ENCODE measurements around the gene PIGL. TPM values are rescaled to one million over a fixed set of nuclear protein-coding genes. Genes with fewer than 3 reads are reported as not detected.

Gene PIGL
- total and polyA plus RNA-seq, 2 experiments from 2014 or later: 32.9 to 47.3 TPM

DNA sequence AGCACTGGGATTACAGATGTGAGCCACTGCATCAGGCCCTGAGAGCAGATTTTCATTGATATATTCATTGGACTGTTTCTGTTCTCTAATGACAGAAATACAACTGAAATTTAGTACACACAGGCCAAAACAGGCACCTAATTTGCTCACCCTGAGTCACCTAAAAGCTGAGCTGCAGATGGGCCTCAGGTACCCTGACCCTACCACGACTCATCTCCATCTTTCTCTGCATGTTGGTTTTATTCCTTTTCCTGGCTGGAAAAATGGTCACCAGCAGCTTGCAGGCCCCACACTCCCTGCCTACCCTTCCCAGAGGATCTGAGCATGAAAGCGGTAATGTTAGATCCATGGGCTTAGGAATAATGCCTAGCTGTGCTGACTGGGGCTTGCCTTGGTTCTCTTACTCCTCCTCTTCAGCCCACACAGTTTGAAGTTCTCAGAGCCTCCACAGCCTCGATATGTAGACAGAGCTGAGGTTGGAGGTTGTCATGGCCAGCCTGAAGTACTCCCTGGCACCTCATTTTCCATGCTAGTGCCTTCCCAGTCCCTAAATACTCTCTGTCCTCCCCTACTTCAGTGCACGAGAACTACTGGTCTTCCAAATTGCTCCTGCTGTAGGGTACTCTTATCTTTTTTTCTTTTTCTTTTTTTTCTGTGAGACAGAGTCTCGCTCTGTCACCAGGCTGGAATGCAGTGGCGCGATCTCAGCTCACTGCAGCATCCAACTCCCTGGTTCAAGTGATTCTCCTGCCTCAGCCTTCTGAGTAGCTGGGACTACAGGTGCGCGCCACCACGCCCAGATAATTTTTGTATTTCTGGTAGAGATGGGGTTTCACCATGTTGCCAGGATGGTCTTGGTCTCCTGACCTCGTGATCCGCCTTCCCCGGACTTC is 85.2 kb downstream of the PIGL start:
- Histone ChIP-seq H3K27me3 (ENCODE audit: insufficient read depth) (no peaks in the 10 kb centered on the region), H3K4me1 (ENCODE audit: insufficient read depth) (no peaks in the 10 kb centered on the region), H3K9me2 (ENCODE audit: insufficient read depth) (no peaks in the 10 kb centered on the region), H4K20me1 (replicated peaks; ENCODE audit: insufficient read depth) (peaks cover 3% of the 10 kb centered on the region; the same call in 1 of the 2 replicates), H2AFZ (no peak overlapping the region), H3K27ac (ENCODE audit: low read depth) (no peak overlapping the region), H3K79me2 (replicated peaks; ENCODE audit: insufficient read depth) (no peaks in the 10 kb centered on the region), H3K4me3 (no peak overlapping the region), H3F3A (replicated peaks; ENCODE audit: low read depth) (0 out of 2 replicates have a peak, but pooled peaks cover 3% of the 10 kb centered on the region), H3K36me3 (ENCODE audit: insufficient read depth) (no peaks in the 10 kb centered on the region), H3K4me2 (no peak overlapping the region)
- H3K9me3 Mint-ChIP-seq: no peaks in the 10 kb centered on the region
- peaks cover 7% of the 10 kb centered on the region for H3K36me3 Mint-ChIP-seq (ENCODE audit: low read depth)
- peak overlapping the region; percentile 72; the same call in 1 of the 2 replicates for H3K27ac Mint-ChIP-seq
- ATAC-seq (no peak), DNase-seq (ENCODE audit: low spot score) (no peak)
- peaks cover 9% of the 10 kb centered on the region for H3K27me3 Mint-ChIP-seq (ENCODE audit: insufficient read depth, low read depth, poor library complexity)
- H3K4me3 Mint-ChIP-seq: no peak overlapping the region
- H3K4me1 Mint-ChIP-seq: peaks cover 5% of the 10 kb centered on the region
- TF ChIP-seq EZH2 (IDR thresholded peaks at IDR 0.05; ENCODE audit: low read depth, unreplicated experiment) (no peak), EZH2phosphoT487 (IDR thresholded peaks at IDR 0.05; ENCODE audit: unreplicated experiment) (no peak), ZNF331 (CRISPR knock-in tag; IDR thresholded peaks at IDR 0.05; ENCODE audit: low read depth) (no peak), ZNF114 (CRISPR knock-in tag; IDR thresholded peaks at IDR 0.05) (no peak), CREB1 (CRISPR knock-in tag; IDR thresholded peaks at IDR 0.05; ENCODE audit: low read depth) (no peak), POLR2AphosphoS5 (IDR thresholded peaks at IDR 0.05; ENCODE audit: low read depth) (no peak), NANOG (IDR thresholded peaks at IDR 0.05; ENCODE audit: borderline replicate concordance) (no peak)
- TF ChIP-seq, protein P1, sequence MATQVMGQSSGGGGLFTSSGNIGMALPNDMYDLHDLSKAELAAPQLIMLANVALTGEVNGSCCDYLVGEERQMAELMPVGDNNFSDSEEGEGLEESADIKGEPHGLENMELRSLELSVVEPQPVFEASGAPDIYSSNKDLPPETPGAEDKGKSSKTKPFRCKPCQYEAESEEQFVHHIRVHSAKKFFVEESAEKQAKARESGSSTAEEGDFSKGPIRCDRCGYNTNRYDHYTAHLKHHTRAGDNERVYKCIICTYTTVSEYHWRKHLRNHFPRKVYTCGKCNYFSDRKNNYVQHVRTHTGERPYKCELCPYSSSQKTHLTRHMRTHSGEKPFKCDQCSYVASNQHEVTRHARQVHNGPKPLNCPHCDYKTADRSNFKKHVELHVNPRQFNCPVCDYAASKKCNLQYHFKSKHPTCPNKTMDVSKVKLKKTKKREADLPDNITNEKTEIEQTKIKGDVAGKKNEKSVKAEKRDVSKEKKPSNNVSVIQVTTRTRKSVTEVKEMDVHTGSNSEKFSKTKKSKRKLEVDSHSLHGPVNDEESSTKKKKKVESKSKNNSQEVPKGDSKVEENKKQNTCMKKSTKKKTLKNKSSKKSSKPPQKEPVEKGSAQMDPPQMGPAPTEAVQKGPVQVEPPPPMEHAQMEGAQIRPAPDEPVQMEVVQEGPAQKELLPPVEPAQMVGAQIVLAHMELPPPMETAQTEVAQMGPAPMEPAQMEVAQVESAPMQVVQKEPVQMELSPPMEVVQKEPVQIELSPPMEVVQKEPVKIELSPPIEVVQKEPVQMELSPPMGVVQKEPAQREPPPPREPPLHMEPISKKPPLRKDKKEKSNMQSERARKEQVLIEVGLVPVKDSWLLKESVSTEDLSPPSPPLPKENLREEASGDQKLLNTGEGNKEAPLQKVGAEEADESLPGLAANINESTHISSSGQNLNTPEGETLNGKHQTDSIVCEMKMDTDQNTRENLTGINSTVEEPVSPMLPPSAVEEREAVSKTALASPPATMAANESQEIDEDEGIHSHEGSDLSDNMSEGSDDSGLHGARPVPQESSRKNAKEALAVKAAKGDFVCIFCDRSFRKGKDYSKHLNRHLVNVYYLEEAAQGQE (IDR thresholded peaks at IDR 0.05; ENCODE audit: unreplicated experiment): no peak
- TF ChIP-seq, protein P2, sequence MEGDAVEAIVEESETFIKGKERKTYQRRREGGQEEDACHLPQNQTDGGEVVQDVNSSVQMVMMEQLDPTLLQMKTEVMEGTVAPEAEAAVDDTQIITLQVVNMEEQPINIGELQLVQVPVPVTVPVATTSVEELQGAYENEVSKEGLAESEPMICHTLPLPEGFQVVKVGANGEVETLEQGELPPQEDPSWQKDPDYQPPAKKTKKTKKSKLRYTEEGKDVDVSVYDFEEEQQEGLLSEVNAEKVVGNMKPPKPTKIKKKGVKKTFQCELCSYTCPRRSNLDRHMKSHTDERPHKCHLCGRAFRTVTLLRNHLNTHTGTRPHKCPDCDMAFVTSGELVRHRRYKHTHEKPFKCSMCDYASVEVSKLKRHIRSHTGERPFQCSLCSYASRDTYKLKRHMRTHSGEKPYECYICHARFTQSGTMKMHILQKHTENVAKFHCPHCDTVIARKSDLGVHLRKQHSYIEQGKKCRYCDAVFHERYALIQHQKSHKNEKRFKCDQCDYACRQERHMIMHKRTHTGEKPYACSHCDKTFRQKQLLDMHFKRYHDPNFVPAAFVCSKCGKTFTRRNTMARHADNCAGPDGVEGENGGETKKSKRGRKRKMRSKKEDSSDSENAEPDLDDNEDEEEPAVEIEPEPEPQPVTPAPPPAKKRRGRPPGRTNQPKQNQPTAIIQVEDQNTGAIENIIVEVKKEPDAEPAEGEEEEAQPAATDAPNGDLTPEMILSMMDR (conservative IDR thresholded peaks at IDR 0.05; ENCODE audit: low read depth in 2 of 2): no peak
- TF ChIP-seq, protein P3, sequence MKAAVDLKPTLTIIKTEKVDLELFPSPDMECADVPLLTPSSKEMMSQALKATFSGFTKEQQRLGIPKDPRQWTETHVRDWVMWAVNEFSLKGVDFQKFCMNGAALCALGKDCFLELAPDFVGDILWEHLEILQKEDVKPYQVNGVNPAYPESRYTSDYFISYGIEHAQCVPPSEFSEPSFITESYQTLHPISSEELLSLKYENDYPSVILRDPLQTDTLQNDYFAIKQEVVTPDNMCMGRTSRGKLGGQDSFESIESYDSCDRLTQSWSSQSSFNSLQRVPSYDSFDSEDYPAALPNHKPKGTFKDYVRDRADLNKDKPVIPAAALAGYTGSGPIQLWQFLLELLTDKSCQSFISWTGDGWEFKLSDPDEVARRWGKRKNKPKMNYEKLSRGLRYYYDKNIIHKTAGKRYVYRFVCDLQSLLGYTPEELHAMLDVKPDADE (IDR thresholded peaks at IDR 0.05): no peak
